ENCODE data around the gene TSPAN18.

The TSPAN18 gene

DNA sequence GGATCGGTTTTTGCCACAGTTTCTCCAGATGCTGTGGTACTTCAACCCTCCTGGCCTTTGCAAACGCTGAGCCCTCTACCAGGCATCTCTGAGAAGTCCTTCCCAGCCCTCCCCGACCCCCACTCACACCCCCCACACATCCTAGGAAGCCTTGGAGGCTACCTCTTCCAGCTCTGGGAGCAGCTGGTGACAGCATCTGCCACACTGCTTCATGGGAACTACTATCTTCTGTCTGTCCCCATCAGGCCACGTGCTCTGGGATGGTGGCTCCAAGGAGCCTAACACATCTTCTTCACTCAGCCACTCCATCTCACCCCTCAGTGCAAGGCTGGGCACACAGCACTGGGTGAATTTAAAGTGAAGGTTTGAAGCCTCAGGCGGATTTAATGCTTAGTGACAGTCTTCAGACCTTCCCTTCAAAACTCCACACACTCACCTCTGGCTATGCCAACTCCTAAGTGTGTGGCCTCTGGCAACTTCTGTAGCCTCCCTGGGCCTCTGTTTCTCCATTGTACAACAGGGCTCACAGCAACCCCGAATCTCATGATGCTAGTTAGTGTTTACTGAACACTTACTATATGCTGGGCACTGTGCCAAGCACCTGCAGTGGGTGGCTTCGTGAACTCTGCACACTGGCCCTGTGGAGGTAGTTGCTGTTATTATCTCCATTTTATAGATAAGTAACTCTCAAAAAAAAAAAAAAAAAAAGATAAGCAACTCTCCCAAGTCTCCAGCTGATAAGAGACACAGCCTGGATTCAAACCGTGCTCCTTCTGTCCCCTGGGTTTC lies 231.2 kb downstream of the TSPAN18 start:
- DNase-seq (ENCODE audit: low read depth): no peak

DNA sequence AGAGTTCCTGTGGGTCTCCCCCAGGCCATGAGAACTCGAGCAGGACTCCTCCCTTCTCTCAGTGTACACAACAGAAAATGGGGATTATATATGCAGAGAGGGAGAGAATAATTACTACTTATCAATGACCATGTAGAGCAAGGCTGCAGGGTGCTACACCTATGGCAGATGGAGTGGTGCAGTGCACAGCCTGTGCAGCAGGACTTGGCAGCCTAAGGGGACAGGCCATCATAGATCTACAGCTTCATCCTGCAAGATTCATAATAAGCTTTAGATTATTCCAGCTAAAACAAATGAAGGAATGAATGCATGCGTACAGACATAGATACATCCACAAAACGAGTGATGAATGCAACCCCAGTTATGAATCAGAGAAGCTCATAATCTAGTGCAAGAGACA lies 232.3 kb downstream of the TSPAN18 start:
- no peak for DNase-seq (ENCODE audit: low read depth)

- no peak for DNase-seq (ENCODE audit: low read depth)
Measured at GRCh38 chr11:44960200-44960845, 233.6 kb downstream of the TSPAN18 start.

DNA sequence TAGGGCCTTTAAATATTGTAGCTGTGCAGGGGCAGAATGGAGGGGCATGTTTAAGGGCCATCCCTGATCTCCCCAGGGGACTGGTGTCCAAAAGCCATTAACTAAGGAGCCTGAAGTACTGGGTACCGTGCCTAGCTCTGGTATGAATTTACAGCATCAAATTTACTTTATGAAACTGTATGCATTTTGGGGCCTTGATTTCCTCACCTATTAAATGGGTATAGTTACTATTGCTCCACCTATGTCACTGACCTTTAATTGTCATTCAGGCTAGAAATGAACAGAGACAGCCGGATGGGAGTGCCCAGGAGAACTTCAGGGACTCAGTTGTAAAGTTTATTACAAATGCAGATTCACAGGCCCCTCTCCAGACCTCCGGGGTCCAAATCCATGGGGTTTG lies 235.7 kb downstream of the TSPAN18 start:
- no peak for DNase-seq (ENCODE audit: low read depth)

DNA sequence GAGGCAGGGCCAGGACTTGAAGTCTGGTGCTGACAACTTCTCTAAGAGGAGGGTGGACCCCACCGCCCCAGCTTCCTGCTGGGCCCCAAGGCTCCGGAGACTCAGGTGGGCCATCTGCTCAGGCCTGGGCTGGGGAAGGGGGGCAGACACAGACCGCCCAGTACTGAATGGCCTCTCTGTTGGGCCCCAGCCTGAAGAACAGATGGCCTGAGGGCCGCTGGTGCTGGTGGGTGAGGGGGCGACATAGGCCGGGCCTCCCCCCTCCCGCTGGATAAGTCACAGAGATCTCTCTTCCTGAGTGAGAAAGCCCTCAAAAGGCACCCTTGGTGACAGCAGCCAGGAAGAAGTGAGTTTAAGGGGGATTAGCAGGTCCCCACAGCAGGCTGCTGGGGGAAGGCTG lies 236.4 kb downstream of the TSPAN18 start:
- DNase-seq (ENCODE audit: low read depth): no peak

DNA sequence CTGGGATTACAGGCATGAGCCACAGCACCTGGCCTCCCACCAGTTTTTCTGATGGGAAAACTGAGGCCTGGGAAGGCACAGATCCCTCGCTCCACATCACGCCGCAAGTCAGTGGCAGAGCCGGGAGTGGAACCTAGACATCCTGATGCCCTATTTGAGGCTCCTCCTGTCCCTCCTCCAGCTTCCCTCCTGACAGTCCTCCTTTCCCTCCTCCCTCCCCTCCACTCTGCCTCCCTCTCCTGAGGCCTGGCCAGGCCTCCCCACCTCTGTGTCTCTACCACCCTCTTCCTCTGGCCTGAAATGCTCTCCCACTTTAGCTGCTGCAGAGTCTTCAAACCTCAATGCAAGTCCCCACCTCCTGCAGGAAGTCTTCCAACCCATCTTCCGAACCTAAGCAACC lies 237.2 kb downstream of the TSPAN18 start:
- no peak for DNase-seq (ENCODE audit: low read depth)

GRCh38 chr11:44964526-44965209 lies 237.9 kb downstream of the TSPAN18 start:
- DNase-seq (ENCODE audit: low read depth): no peak

DNA sequence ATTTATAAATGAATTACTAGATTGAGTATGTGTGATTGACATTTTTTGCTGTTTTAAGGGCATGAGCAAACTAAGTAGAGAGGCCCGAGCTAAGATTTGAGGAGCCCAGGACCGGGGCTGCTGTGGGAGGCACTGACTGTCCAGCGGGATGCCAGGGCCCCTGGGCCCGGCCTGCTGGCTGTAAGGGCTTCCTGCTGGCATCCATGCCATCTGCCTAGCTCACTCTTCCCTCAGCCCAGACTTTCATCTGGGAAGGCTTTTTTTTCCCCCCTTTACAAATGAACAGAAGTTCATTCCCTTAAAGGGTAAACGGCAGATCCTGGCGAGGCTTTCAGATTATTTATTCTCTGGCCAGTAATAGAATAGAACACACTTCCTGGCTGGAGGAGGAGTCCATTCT lies 239.9 kb downstream of the TSPAN18 start:
- no peak for DNase-seq (ENCODE audit: low read depth)

GRCh38 chr11:44967930-44968496 lies 241.3 kb downstream of the TSPAN18 start:
- no peak for DNase-seq (ENCODE audit: low read depth)

GRCh38 chr11:44968510-44968909 lies 241.7 kb downstream of the TSPAN18 start:
- DNase-seq (ENCODE audit: low read depth): no peak

DNA sequence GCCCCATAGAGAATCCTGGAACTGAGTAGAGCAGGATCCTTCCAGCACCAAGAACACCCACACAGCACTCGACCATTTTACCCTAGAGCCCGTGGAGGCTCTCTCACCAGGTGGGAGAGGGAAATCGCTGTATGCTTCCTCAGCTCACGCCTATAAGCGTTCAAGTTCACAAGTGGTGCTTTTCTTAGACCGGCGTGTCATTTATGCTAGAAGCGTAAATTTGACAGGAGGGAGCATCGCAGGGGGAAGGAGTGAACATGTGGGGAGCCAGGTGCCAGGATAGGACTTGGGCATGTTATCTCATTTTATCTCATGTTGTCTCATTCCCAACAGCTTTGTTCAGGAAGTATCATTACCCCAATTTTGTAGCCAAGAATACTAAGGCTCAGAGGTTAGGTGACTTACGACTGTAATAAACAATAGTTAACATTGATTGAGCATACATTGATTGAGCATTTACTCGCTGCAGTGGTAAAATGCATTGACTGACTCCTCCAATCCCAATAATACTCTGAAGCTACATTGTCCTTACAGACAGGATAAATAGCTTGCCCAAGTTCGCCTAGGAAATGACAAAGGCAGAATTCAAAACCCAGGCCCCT lies 243.0 kb downstream of the TSPAN18 start:
- DNase-seq (ENCODE audit: low read depth): no peak

DNA sequence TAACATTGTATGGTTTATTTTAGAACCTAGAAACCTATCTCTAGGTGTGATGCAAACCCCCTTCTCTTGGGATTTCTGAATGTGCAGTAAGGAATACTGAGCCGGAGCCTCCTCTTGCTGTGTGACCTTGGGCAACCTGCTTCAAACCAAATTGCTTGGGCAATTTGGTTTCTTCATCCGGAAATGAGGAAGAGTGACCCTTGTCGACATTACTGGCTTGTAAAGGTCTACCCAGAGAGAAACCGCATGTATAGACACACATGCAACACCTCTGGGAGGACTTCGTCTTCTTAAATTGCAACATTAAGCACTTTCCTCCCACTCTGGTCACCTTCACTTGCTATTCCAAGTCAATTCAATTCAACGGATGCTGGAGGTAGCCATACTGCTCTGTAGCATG lies 243.5 kb downstream of the TSPAN18 start:
- no peak for DNase-seq (ENCODE audit: low read depth)

- DNase-seq (ENCODE audit: low read depth): no peak
Measured at GRCh38 chr11:44971185-44971584, 244.4 kb downstream of the TSPAN18 start.

DNA sequence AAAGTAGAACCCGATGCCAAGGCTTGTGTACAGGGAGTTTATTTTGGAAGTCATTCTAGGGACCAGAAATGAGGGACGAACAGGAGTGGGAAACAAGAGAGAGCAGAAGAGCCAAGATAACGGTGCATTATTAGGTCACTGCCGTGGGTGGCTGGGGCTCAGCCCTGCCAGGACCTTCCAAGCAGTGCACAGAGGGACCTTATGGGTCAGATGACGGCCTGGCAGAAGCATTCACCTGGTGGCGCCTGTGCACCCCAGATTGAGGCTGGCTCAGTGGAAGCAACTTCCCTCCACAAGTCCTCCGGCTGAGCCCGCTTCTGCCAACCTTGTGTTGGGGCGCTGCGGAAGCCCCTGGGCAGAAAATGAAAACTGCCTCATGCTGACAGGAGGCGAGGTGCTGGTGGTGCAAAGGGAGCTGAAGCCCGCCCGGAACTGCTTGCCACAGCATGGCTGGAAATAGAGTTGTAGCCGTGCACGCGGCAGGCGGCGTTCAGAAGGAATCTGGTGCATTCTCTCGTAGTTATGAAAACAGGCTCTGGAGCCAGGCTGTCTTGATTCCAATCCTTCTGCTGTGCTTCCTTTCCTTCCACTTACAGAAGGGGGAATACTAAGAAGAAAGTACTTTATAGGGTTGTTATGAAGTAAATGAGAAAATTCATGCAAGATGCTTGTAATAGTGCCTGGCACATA lies 246.1 kb downstream of the TSPAN18 start:
- DNase-seq (ENCODE audit: low read depth): no peak

DNA sequence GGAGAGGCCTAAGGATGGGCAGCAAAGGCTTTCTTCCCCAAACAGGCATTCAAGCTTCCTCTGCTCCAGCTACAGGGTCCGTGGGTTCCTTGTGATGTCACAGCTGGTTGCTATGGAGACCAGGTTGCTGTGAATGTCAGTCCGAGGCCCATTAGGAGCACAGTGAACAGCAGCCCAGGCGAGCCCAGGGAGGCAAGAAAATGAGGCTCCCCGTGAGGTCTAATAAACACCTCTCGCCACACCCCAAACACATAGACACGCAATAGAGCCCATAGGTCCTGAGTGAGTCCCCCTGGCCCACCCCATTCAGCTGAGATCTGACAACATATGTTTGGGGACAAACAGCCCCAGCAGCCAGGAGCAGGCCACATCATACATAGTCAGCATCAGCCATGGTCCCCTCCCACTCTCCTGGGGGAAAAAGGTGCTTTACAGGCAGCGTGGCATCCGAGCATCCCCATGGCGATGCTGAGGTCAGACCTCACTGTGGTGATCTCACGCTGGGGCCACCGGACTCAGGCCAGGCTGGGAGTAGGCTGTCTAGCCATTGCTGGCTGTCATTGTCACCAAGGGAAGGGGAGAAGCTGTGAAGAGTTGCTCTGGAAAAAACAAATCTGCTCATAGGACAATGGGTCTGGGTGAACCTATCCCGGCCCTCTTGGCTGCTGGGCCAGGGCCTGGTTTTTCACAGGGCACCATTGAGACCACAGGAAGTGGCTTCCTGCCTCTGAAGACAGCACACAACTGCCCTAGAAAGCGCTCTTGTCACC lies 247.1 kb downstream of the TSPAN18 start:
- no peak for DNase-seq (ENCODE audit: low read depth)

DNA sequence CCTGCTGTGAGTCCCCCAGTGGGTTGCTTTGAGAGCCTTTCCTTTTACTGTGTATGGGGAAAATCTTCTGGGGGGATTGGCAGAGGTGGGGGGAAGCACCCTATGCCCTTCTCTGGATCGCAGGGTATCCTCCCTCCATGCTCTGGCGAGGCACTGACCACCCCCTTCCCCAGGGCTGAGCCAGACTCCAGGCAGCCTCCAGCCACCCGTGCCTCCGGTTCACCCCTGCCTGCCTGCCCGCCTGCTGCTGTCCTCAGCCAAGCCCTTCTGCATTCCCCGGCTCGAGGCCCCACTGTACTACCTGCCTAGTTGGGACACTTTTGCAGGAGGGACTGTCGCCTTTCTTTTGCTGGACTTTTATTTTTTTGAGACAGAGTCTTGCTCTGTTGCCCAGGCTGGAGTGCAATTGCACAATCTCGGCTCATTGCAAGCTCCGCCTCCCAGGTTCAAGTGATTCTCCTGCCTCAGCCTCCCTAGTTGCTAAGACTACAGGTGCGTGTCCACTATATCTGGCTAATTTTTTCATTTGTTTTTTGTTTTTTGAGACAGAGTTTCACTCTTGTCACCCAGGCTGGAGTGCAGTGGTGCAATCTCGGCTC lies 247.7 kb downstream of the TSPAN18 start:
- no peak for DNase-seq (ENCODE audit: low read depth)

DNA sequence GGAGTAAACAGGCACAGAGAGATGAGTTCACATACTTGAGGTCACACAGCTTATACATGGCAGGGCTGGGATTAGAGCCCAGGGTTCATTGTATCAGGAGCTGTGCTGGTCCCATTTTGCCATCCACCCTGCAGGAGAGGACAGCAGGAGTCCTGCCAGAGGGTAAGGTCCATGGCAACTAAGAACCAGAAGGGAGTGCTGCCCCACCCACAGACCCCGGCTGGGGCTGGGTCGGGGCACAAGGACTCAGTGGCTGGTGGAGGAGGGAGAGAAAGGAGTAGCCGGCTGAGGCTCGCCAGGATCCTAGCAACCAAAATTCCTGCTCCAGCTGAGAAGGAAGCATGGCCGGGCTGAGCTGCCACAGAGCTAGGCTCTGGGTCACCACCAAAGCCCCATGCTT lies 249.8 kb downstream of the TSPAN18 start:
- DNase-seq (ENCODE audit: low read depth): no peak

GRCh38 chr11:44977493-44977984 lies 250.8 kb downstream of the TSPAN18 start:
- no peak for DNase-seq (ENCODE audit: low read depth)

DNA sequence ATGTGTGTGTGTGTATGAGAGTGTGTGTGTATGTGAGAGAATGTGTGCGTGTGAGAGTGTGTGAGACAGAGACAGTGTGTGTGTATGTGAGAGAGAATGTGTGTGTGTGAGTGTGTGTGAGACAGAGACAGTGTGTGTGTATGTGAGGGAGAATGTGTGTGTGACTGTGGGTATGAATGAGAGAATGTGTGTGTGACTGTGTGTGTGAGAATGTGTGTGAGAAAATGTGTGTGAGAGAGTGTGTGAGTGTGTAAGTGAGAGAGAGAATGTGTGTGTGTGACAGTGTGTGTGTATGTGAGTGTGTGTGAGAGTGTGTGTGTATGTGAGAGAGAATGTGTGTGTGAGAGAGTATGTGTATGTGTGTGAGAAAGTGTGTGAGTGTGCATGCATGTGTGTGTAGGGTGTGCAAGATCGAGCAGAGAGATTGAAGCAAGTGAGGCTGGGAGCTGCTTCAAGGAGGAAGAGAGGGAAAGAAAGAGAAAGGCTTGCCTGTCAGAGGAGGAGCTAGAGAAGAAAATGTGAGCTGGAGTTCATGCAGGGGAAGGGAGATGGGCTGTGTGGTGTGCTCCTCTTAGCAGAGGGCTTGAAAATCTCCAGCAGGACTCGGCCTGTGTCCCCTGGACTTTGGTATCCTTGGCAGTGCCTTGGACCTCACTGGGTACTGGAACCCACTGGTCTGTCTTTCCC lies 251.7 kb downstream of the TSPAN18 start:
- no peak for DNase-seq (ENCODE audit: low read depth)

DNA sequence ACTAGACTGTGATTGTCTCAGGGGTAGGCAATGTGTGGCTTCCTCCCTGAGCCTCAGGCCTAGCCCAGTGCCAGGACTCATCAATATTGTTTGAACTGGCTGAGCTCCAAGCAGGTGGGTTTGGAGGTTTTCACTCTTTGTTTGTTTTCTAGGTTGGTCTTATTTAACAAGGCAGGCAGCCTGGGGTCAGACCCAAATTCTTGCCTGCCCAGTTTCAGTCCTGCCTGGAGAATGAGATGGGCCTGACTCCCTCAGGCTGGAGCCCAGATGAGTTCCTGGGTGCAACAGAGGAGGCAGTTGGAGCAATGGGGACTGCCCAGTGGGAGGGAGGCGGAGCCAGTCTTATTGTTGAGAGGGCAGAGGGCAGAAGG lies 252.2 kb downstream of the TSPAN18 start:
- DNase-seq (ENCODE audit: low read depth): no peak
